RWPE2 (cell line): ENCODE data around the gene BCL2L1.

Experiments used
- ATAC-seq: fragments of 200-7000 bp; cut with Tn5 transposase; 3 replicates; pipeline ENCODE4 v1.9.1; 2021; ENCODE audit warnings: low read depth
- DNase-seq: peaks from one replicate; pipeline ENCODE4 v3.0.0-alpha.2; 2020; ENCODE audit warnings: low spot score
- H3K27ac ChIP-seq: fragments of 450-650 bp; 2 replicates; pipeline ENCODE4 v1.5.1; 2017; ENCODE audit warnings: mild to moderate bottlenecking; ENCODE audit not compliant: poor library complexity, severe bottlenecking
- H3K27me3 ChIP-seq: fragments of 250-450 bp; sonication (Bioruptor Pico); 2 replicates; pipeline ENCODE4 v1.5.1; 2021; ENCODE audit warnings: mild to moderate bottlenecking, moderate library complexity; ENCODE audit not compliant: insufficient read depth, poor library complexity, severe bottlenecking
- H3K36me3 ChIP-seq: fragments of 250-450 bp; sonication (Bioruptor Pico); 2 replicates; pipeline ENCODE4 v1.5.1; 2020; ENCODE audit warnings: low read depth, mild to moderate bottlenecking, moderate library complexity
- H3K4me1 ChIP-seq: fragments of 250-450 bp; sonication (Bioruptor Pico); 2 replicates; pipeline ENCODE4 v1.5.1; 2021; ENCODE audit warnings: mild to moderate bottlenecking, moderate library complexity; ENCODE audit not compliant: insufficient read depth, poor library complexity, severe bottlenecking
- H3K4me3 ChIP-seq: fragments of 250-450 bp; sonication (Bioruptor Pico); 2 replicates; pipeline ENCODE4 v1.5.1; 2021; ENCODE audit warnings: mild to moderate bottlenecking, moderate library complexity; ENCODE audit not compliant: severe bottlenecking
- H3K9me3 ChIP-seq: fragments of 250-450 bp; sonication (Bioruptor Pico); 2 replicates; pipeline ENCODE4 v1.5.1; 2021; ENCODE audit warnings: mild to moderate bottlenecking, moderate library complexity; ENCODE audit not compliant: severe bottlenecking
- CTCF ChIP-seq: fragments of 450-650 bp; IDR thresholded peaks from one replicate; pipeline ENCODE4 v1.5.1; 2017; ENCODE audit warnings: mild to moderate bottlenecking, moderate library complexity; ENCODE audit not compliant: poor library complexity, severe bottlenecking

Gene BCL2L1

DNA sequence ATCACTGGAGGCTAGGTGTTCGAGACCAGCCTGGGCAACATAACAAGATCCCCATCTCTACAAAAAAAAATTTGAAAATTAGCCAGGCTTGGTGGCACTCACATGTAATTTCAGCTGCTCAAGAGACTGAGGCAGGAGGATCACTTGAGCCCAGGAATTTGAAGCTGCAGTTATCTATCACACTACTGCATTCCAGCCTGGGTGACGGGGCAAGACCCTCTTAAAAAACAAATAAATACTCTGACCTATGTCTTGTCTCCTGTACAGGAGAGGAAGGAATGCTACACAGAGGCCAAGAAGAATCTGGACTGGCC lies 59.2 kb downstream of the BCL2L1 start:
- Histone ChIP-seq H3K4me3 (no peak overlapping the region), H3K4me1 (peaks cover 10% of the 10 kb centered on the region), H3K36me3 (peaks cover 52% of the 10 kb centered on the region), H3K27ac (peak overlapping the region; percentile 47), H3K27me3 (no peaks in the 10 kb centered on the region), H3K9me3 (no peaks in the 10 kb centered on the region)
- no peak for ATAC-seq
- no peak for DNase-seq
- no peak for TF ChIP-seq CTCF

DNA sequence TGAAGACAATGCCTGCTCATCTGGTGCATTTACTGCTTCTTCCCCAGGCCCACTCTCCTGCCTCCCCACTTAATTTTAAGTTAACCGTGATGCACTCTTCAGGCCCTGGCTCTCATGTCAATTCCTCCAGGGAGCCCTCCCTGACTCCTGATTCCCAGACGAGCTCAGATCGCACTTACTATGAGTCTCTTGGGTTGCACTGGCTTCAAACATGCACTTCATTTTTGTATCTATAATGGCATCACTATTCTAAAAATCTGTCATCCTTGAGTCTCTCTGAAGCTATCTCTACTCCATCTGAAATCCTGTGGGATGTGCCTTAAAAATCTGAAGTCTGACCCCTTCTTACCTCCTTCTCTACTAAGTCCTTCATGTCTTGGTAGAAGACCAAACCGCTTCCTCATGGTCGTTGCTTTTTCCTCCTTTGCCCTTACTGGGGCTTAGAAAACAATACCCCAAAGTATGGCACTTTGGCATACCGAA lies 60.3 kb downstream of the BCL2L1 start:
- H3K27ac ChIP-seq = peak overlapping the region; percentile 51

GRCh38 chr20:31661625-31662371 lies 60.9 kb downstream of the BCL2L1 start:
- TF ChIP-seq CTCF = peak; percentile 100
- H3K36me3 ChIP-seq = peaks cover 36% of the 10 kb centered on the region
- peak overlapping the region; percentile 51 for H3K27ac ChIP-seq
- no peaks in the 10 kb centered on the region for H3K27me3 ChIP-seq
- ATAC-seq (peak; percentile 65), DNase-seq (peak; percentile 93)
- no peaks in the 10 kb centered on the region for H3K9me3 ChIP-seq
- no peak overlapping the region for H3K4me3 ChIP-seq
- peaks cover 10% of the 10 kb centered on the region for H3K4me1 ChIP-seq

More for the DNA sequence above, 60.3 kb downstream of the BCL2L1 start:
- ATAC-seq = peak; percentile 1; the same call in 1 of the 3 replicates
- TF ChIP-seq CTCF = no peak
- Histone ChIP-seq H3K4me1 (peaks cover 10% of the 10 kb centered on the region), H3K27me3 (no peaks in the 10 kb centered on the region), H3K9me3 (no peaks in the 10 kb centered on the region), H3K36me3 (peaks cover 42% of the 10 kb centered on the region), H3K4me3 (no peak overlapping the region)
- DNase-seq = no peak

DNA sequence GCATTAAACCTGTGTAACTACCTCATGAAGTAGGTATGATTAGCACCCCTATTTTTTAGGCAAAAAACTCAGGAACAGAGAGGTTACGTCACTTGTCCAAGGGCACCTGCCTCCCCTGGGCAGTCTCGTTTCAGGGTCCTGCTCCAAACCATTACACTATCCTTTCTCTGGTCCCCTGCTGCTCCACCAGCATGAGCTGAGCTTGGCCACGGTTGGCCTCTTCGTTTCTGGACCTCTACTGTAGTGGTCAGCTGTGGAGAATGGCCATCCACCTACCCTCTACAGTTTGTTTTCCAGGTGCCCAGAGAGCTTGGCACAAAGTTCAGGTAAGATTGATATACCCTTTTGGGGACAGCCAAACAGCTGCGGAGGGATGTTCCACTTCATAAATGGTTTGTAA lies 68.1 kb downstream of the BCL2L1 start:
- DNase-seq (peak; percentile 68), ATAC-seq (peak; percentile 6; the same call in 1 of the 3 replicates)
- Histone ChIP-seq H3K4me3 (no peak overlapping the region), H3K36me3 (no peaks in the 10 kb centered on the region), H3K27me3 (no peaks in the 10 kb centered on the region), H3K27ac (no peak overlapping the region), H3K4me1 (peaks cover 5% of the 10 kb centered on the region), H3K9me3 (no peaks in the 10 kb centered on the region)
- TF ChIP-seq CTCF = no peak

- Histone ChIP-seq H3K27me3 (no peaks in the 10 kb centered on the region), H3K4me3 (no peak overlapping the region), H3K27ac (no peak overlapping the region), H3K36me3 (no peaks in the 10 kb centered on the region), H3K4me1 (peaks cover 5% of the 10 kb centered on the region), H3K9me3 (no peaks in the 10 kb centered on the region)
- no peak for DNase-seq
- peak; percentile 10 for TF ChIP-seq CTCF
- ATAC-seq = peak; percentile 12
These were observed 69.1 kb downstream of the BCL2L1 start for GRCh38 chr20:31653561-31653960.
